PC-3 (cell line): ENCODE measurements around the gene PACS1. TPM values are rescaled to one million over a fixed set of nuclear protein-coding genes. Genes with fewer than 3 reads are reported as not detected.

Experiments
- ATAC-seq: fragments of 200-7000 bp; cut with Tn5 transposase; 2 replicates; pipeline ENCODE4 v1.9.1; 2020; ENCODE audit warnings: mild to moderate bottlenecking, moderate library complexity
- BruUV-seq: library from RNA; stranded (reverse); fragments of 400-500 nt; replicated peaks from 2 replicates; lab custom pipeline; 2021; lab: Mats Ljungman, UMichigan
- CTCF ChIA-PET: fragments of 300-600 bp; sonication (Branson Sonifier 250); formaldehyde crosslinking; loops from one replicate; lab custom pipeline; 2022; ENCODE audit warnings: antibody characterized with exemption; lab: Charles Lee
- POLR2A ChIA-PET: fragments of 300-600 bp; sonication (Branson Sonifier 250); formaldehyde crosslinking; loops from one replicate; lab custom pipeline; 2022; ENCODE audit warnings: antibody characterized with exemption; ENCODE audit not compliant: unreplicated experiment; lab: Charles Lee
- DNase-seq: peaks from one replicate; pipeline ENCODE4 v3.0.0-alpha.2; 2015
- H2AFZ ChIP-seq: fragments of 300-600 bp; sonication (generic); 2 replicates; pipeline ENCODE4 v1.6.0; 2016; ENCODE audit warnings: antibody characterized with exemption, low read length
- H3F3A ChIP-seq: fragments of 300-600 bp; sonication (generic); one replicate; pipeline ENCODE4 v1.6.0; 2017; ENCODE audit warnings: antibody characterized with exemption, low read length, control low read depth, mild to moderate bottlenecking; ENCODE audit not compliant: unreplicated experiment
- H3K27ac ChIP-seq: fragments of 300-600 bp; sonication (generic); 2 replicates; pipeline ENCODE4 v1.5.1; 2016; ENCODE audit warnings: mild to moderate bottlenecking, low read length
- H3K27me3 ChIP-seq: fragments of 300-600 bp; sonication (generic); 2 replicates; pipeline ENCODE4 v1.6.1; 2016; ENCODE audit warnings: low read length, mixed read lengths
- H3K36me3 ChIP-seq: fragments of 300-600 bp; sonication (generic); 2 replicates; pipeline ENCODE4 v1.6.1; 2016; ENCODE audit warnings: low read depth, mixed run types, low read length, mixed read lengths
- H3K4me1 ChIP-seq: fragments of 300-600 bp; sonication (generic); 2 replicates; pipeline ENCODE4 v1.5.1; 2016; ENCODE audit warnings: low read length; ENCODE audit not compliant: insufficient read depth
- H3K4me2 ChIP-seq: fragments of 300-600 bp; sonication (generic); 2 replicates; pipeline ENCODE4 v1.6.0; 2016; ENCODE audit warnings: low read length
- H3K4me3 ChIP-seq: fragments of 300-600 bp; sonication (generic); 2 replicates; pipeline ENCODE4 v1.5.1; 2016; ENCODE audit warnings: mild to moderate bottlenecking, low read length, mixed read lengths
- H3K79me2 ChIP-seq: fragments of 300-600 bp; sonication (generic); 2 replicates; pipeline ENCODE4 v1.6.1; 2017; ENCODE audit warnings: low read length, mixed read lengths
- H3K9ac ChIP-seq: fragments of 300-600 bp; sonication (generic); 2 replicates; pipeline ENCODE4 v1.6.0; 2016; ENCODE audit warnings: mild to moderate bottlenecking, low read length
- H3K9me2 ChIP-seq: fragments of 300-600 bp; sonication (generic); replicated peaks from 2 replicates; pipeline ENCODE4 v1.6.1; 2016; ENCODE audit warnings: mixed run types, low read length, mixed read lengths
- H3K9me3 ChIP-seq: fragments of 300-600 bp; sonication (generic); 2 replicates; pipeline ENCODE4 v1.6.1; 2016; ENCODE audit warnings: low read length, mixed read lengths
- H4K20me1 ChIP-seq: fragments of 300-600 bp; sonication (generic); 2 replicates; pipeline ENCODE4 v1.6.1; 2016; ENCODE audit warnings: low read length, mixed read lengths
- EZH2 ChIP-seq: fragments of 300-600 bp; sonication (generic); IDR thresholded peaks from one replicate; pipeline ENCODE4 v1.6.1; 2017; ENCODE audit warnings: antibody characterized with exemption, mild to moderate bottlenecking, low read length; ENCODE audit not compliant: unreplicated experiment
- EZH2phosphoT487 ChIP-seq: fragments of 300-600 bp; sonication (generic); IDR thresholded peaks from 2 replicates; pipeline ENCODE4 v1.6.1; 2018; ENCODE audit warnings: mild to moderate bottlenecking, antibody characterized with exemption, low read length, borderline replicate concordance
- intact Hi-C: fragments of 100-400 bp; cut with micrococcal nuclease; formaldehyde crosslinking; loops from 2 replicates; pipeline ENCODE4 v1.9.0; 2023
- total RNA-seq: library from RNA; depleted of rRNA; stranded (reverse); fragments of >200 nt; gene quantifications from 2 replicates; pipeline ENCODE4 v1.2.3, GENCODE V29; 2014
- TF ChIP-seq, protein P1 (sequence below): fragments of 300-600 bp; sonication (generic); conservative IDR thresholded peaks from 2 replicates; pipeline ENCODE4 v1.5.1; 2017; ENCODE audit warnings: antibody characterized with exemption, low read depth, mild to moderate bottlenecking, low read length

Gene PACS1
- total RNA-seq, 1 experiment from 2014 or later: 28.7 TPM

DNA sequence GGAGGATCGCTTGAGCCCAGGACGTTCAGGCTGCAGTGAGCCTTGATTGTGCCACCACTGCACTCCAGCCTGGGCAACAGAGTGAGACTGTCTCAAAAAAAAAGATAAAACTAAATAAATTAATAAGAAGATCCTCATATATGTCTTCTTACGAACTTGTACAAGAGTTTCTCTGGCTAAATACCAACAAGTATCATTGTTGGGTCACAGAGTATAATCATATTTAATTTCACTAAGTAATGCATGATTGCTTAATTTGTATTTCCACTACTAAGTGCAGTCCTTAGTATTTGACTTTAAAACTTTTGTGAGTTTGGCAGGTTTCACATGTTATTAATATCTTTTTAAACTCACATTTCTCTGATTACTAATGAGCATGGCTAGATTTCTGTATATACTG, 60.9 kb downstream of the PACS1 start:
- H3K4me2 ChIP-seq: no peak overlapping the region
- no peaks in the 10 kb centered on the region for H3K27me3 ChIP-seq
- no peaks in the 10 kb centered on the region for H3F3A ChIP-seq
- DNase-seq (no peak), ATAC-seq (no peak)
- BruUV-seq: no TSS peak
- intact Hi-C loops: no loop called here
- no peaks in the 10 kb centered on the region for H3K9me2 ChIP-seq
- POLR2A ChIA-PET: no interaction called here
- no peaks in the 10 kb centered on the region for H3K36me3 ChIP-seq
- H3K79me2 ChIP-seq: peaks cover 22% of the 10 kb centered on the region
- TF ChIP-seq, protein P1, sequence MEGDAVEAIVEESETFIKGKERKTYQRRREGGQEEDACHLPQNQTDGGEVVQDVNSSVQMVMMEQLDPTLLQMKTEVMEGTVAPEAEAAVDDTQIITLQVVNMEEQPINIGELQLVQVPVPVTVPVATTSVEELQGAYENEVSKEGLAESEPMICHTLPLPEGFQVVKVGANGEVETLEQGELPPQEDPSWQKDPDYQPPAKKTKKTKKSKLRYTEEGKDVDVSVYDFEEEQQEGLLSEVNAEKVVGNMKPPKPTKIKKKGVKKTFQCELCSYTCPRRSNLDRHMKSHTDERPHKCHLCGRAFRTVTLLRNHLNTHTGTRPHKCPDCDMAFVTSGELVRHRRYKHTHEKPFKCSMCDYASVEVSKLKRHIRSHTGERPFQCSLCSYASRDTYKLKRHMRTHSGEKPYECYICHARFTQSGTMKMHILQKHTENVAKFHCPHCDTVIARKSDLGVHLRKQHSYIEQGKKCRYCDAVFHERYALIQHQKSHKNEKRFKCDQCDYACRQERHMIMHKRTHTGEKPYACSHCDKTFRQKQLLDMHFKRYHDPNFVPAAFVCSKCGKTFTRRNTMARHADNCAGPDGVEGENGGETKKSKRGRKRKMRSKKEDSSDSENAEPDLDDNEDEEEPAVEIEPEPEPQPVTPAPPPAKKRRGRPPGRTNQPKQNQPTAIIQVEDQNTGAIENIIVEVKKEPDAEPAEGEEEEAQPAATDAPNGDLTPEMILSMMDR: no peak
- TF ChIP-seq EZH2phosphoT487 (no peak), EZH2 (no peak)
- no peaks in the 10 kb centered on the region for H3K4me1 ChIP-seq
- no peak overlapping the region for H3K9ac ChIP-seq
- H3K4me3 ChIP-seq: no peak overlapping the region
- H4K20me1 ChIP-seq: no peaks in the 10 kb centered on the region
- no peaks in the 10 kb centered on the region for H3K9me3 ChIP-seq
- H3K27ac ChIP-seq: no peak overlapping the region
- no peak overlapping the region for H2AFZ ChIP-seq
- CTCF ChIA-PET: interaction anchor here (0.7 kb wide), 1 partner anchor 91 kb away, joined by 3 read pairs; no protein-coding TSS in a partner anchor

DNA sequence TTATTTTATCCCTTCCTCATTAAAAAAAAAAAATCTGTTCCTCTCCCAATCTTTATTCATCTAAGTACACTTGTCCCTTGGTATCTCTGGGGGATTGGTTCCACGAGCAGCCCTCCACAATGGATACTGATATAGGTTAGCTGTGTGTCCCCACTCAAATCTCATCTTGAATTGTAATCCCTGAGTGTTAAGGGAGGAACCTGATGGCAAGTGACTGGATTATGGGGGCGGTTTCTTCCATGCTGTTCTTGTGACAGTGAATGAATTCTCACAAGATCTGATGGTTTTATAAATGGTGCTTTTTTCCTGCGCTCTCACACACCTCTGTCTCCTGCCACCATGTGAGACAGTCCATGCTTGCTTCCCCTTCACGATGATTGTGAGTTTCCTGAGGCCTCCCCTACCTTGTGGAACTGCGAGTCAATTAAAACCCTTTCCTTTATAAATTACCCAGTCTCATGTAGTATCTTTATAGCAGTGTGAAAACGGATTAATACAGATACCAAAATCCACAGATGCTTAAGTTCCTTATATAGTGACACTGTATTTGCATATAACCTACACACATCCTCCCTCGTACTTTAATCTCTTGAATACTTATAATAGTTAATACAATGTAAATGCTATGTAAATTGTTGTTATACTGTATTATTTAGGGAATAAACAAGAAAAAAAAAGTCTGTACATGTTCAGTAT, 62.0 kb downstream of the PACS1 start:
- no peak overlapping the region for H3K4me2 ChIP-seq
- no peaks in the 10 kb centered on the region for H3K9me3 ChIP-seq
- H3F3A ChIP-seq: no peaks in the 10 kb centered on the region
- ChIA-PET POLR2A (no interaction called here), CTCF (no interaction called here)
- DNase-seq (no peak), ATAC-seq (no peak)
- H3K4me3 ChIP-seq: no peak overlapping the region
- no peak overlapping the region for H3K27ac ChIP-seq
- no TSS peak for BruUV-seq
- H3K9me2 ChIP-seq: no peaks in the 10 kb centered on the region
- H3K36me3 ChIP-seq: no peaks in the 10 kb centered on the region
- H3K27me3 ChIP-seq: no peaks in the 10 kb centered on the region
- intact Hi-C loops: no loop called here
- peaks cover 6% of the 10 kb centered on the region for H3K4me1 ChIP-seq
- H3K9ac ChIP-seq: no peak overlapping the region
- H2AFZ ChIP-seq: no peak overlapping the region
- H3K79me2 ChIP-seq: peaks cover 15% of the 10 kb centered on the region
- H4K20me1 ChIP-seq: no peaks in the 10 kb centered on the region
- TF ChIP-seq EZH2 (no peak), EZH2phosphoT487 (no peak)
- TF ChIP-seq, protein P1: no peak

GRCh38 chr11:66133216-66133775, 63.2 kb downstream of the PACS1 start:
- intact Hi-C loops: no loop called here
- Histone ChIP-seq H3K27ac (no peak overlapping the region), H4K20me1 (no peaks in the 10 kb centered on the region), H3K9me3 (no peaks in the 10 kb centered on the region), H3K9ac (no peak overlapping the region), H2AFZ (no peak overlapping the region), H3K9me2 (no peaks in the 10 kb centered on the region), H3K36me3 (no peaks in the 10 kb centered on the region), H3K4me1 (peaks cover 13% of the 10 kb centered on the region), H3K27me3 (no peaks in the 10 kb centered on the region), H3F3A (no peaks in the 10 kb centered on the region), H3K4me3 (no peak overlapping the region), H3K4me2 (no peak overlapping the region), H3K79me2 (peaks cover 9% of the 10 kb centered on the region; the same call in 1 of the 2 replicates)
- CTCF ChIA-PET: interaction anchor here (1.4 to 1.6 kb wide), 2 partner anchors 52 to 65 kb away, joined by 3 to 9 read pairs; no protein-coding TSS in a partner anchor
- TF ChIP-seq, protein P1: no peak
- TF ChIP-seq EZH2phosphoT487: no peak
- no peak for TF ChIP-seq EZH2
- no TSS peak for BruUV-seq
- DNase-seq (no peak), ATAC-seq (no peak; the same call in 1 of the 2 replicates)
- POLR2A ChIA-PET: no interaction called here
